Endothelial cell of umbilical vein (primary cell): ENCODE results near the gene TGFA. TPM values are rescaled to one million over a fixed set of nuclear protein-coding genes. Genes with fewer than 3 reads are reported as not detected.

Experiments
- BruUV-seq: library from RNA; stranded (reverse); fragments of 400-500 nt; replicated peaks from 2 replicates; lab custom pipeline; 2021; lab: Mats Ljungman, UMichigan
- CTCF ChIA-PET: fragments of 300-600, 350-600 bp; sonication (Branson Sonifier 250); formaldehyde crosslinking; loops from one replicate; lab custom pipeline; 2021; ENCODE audit warnings: antibody characterized with exemption, inconsistent platforms; lab: Charles Lee
- POLR2A ChIA-PET: fragments of 300-600, 350-600 bp; sonication (Branson Sonifier 250); formaldehyde crosslinking; loops from one replicate; lab custom pipeline; 2021; ENCODE audit warnings: antibody characterized with exemption, inconsistent platforms; lab: Charles Lee
- DNase-seq: peaks from one replicate; pipeline ENCODE4 v3.0.0-alpha.2; 2011; ENCODE audit warnings: low read depth, low spot score
- FAIRE-seq: peaks from 2 replicates; lab custom pipeline; 2011; peaks lifted over from hg19 to GRCh38; lab: Jason Lieb, UNC
- H2AFZ ChIP-seq: 2 replicates; pipeline ENCODE4 v1.6.0; 2012; ENCODE audit warnings: low read depth, low read length, control low read depth, inconsistent platforms
- H3K27ac ChIP-seq: 2 replicates; pipeline ENCODE4 v1.5.1; 2011; ENCODE audit warnings: low read depth, mild to moderate bottlenecking, control low read depth, low read length, moderate library complexity; ENCODE audit not compliant: insufficient read depth
- H3K27me3 ChIP-seq, 2 experiments: 2 replicates each; pipeline versions ENCODE4 v1.6.0 to v1.6.1; 2011; ENCODE audit warnings: low read length in 2 of 2, mixed read lengths in 1 of 2; ENCODE audit not compliant: control insufficient read depth in 2 of 2, insufficient read depth in 2 of 2
- H3K36me3 ChIP-seq, 2 experiments: 2 replicates in 1 of 2; 3 replicates in 1 of 2; pipeline ENCODE4 v1.5.1; 2011; ENCODE audit warnings: low read length in 2 of 2, mild to moderate bottlenecking in 1 of 2, moderate library complexity in 1 of 2; ENCODE audit not compliant: control insufficient read depth in 2 of 2, insufficient read depth in 2 of 2; ENCODE audit errors: extremely low read depth in 1 of 2
- H3K4me1 ChIP-seq: 3 replicates; pipeline ENCODE4 v1.5.1; 2011; ENCODE audit warnings: mild to moderate bottlenecking, low read length; ENCODE audit not compliant: control insufficient read depth, insufficient read depth; ENCODE audit errors: extremely low read depth
- H3K4me2 ChIP-seq: 2 replicates; pipeline ENCODE4 v1.6.1; 2011; ENCODE audit warnings: low read length, control low read depth, mixed read lengths; ENCODE audit not compliant: insufficient read depth
- H3K4me3 ChIP-seq, 3 experiments: fragments of 200-600 bp in 1 of 3; sonication (generic), shearing (Covaris generic) in 1 of 3; replicated peaks in 1 of 3; 2 replicates each; pipeline ENCODE4 v1.5.1; 2011 to 2016; ENCODE audit warnings: control low read depth in 3 of 3, low read length in 3 of 3, mild to moderate bottlenecking in 2 of 3, inconsistent platforms in 1 of 3, low read depth in 1 of 3, moderate library complexity in 1 of 3; ENCODE audit not compliant: insufficient read depth in 1 of 3
- H3K79me2 ChIP-seq: 2 replicates; pipeline ENCODE4 v1.6.0; 2012; ENCODE audit warnings: low read length, inconsistent platforms; ENCODE audit not compliant: control insufficient read depth, insufficient read depth
- H3K9ac ChIP-seq: replicated peaks from 2 replicates; pipeline ENCODE3; 2011; ENCODE audit warnings: low read length, control low read depth; ENCODE audit not compliant: insufficient read depth; ENCODE audit errors: extremely low read depth
- H3K9me1 ChIP-seq: replicated peaks from 3 replicates; pipeline ENCODE4 v1.6.0; 2011; ENCODE audit warnings: mild to moderate bottlenecking, low read length; ENCODE audit not compliant: control insufficient read depth, insufficient read depth; ENCODE audit errors: extremely low read depth
- H3K9me3 ChIP-seq: replicated peaks from 2 replicates; pipeline ENCODE4 v1.5.1; 2012; ENCODE audit warnings: low read length, inconsistent platforms; ENCODE audit not compliant: control insufficient read depth, insufficient read depth
- H4K20me1 ChIP-seq: replicated peaks from 2 replicates; pipeline ENCODE3; 2011; ENCODE audit warnings: mild to moderate bottlenecking, low read length; ENCODE audit not compliant: control insufficient read depth, insufficient read depth; ENCODE audit errors: extremely low read depth
- CTCF ChIP-seq, 2 donors: IDR thresholded peaks; 1 replicate in 1 of 2; 2 replicates in 1 of 2; pipeline ENCODE4 v1.5.1; 2011; ENCODE audit warnings: low read length in 2 of 2, mild to moderate bottlenecking in 2 of 2, moderate library complexity in 2 of 2, control low read depth in 1 of 2, inconsistent platforms in 1 of 2, low read depth in 1 of 2; ENCODE audit not compliant: insufficient read depth in 1 of 2; ENCODE audit errors: extremely low read depth in 1 of 2
- EZH2 ChIP-seq: IDR thresholded peaks from 2 replicates; pipeline ENCODE4 v1.6.1; 2012; ENCODE audit warnings: borderline replicate concordance, low read depth, mild to moderate bottlenecking, moderate library complexity, low read length, inconsistent platforms; ENCODE audit not compliant: severe bottlenecking
- FOS ChIP-seq: IDR thresholded peaks from 2 replicates; pipeline ENCODE4 v1.6.1; 2011; ENCODE audit warnings: mild to moderate bottlenecking, low read length, moderate library complexity, borderline replicate concordance; ENCODE audit not compliant: insufficient read depth
- GATA2 ChIP-seq: IDR thresholded peaks from 2 replicates; pipeline ENCODE4 v1.7.0; 2011; ENCODE audit warnings: low read depth, mild to moderate bottlenecking, moderate library complexity, mixed read lengths, low read length; ENCODE audit not compliant: insufficient read length, insufficient read depth
- JUN ChIP-seq: IDR thresholded peaks from 2 replicates; pipeline ENCODE4 v1.6.1; 2011; ENCODE audit warnings: borderline replicate concordance, low read depth; ENCODE audit not compliant: insufficient read length, insufficient read depth
- MAX ChIP-seq: IDR thresholded peaks from 2 replicates; pipeline ENCODE4 v1.6.1; 2011; ENCODE audit not compliant: insufficient read depth, insufficient read length
- MYC ChIP-seq: IDR thresholded peaks from one replicate; pipeline ENCODE4 v1.6.1; 2011; ENCODE audit warnings: mild to moderate bottlenecking, low read depth, low read length
- POLR2A ChIP-seq: IDR thresholded peaks from 2 replicates; pipeline ENCODE4 v1.6.1; 2012; ENCODE audit warnings: low read depth, mild to moderate bottlenecking, control low read depth, low read length
- POLR2AphosphoS5 ChIP-seq: IDR thresholded peaks from 2 replicates; pipeline ENCODE4 v1.6.1; 2012; ENCODE audit warnings: low read depth, mild to moderate bottlenecking, control low read depth, low read length, moderate library complexity; ENCODE audit not compliant: insufficient read depth
- dilution Hi-C: fragments of 300-500 bp; cut with MboI; formaldehyde crosslinking; loops from one replicate; pipeline ENCODE4 v1.15.0; 2019; ENCODE audit warnings: low sequenced_read_pairs; ENCODE audit not compliant: extremely low pct_ligation_motif_present
- intact Hi-C: fragments of 100-400 bp; cut with micrococcal nuclease; formaldehyde crosslinking; loops from one replicate; pipeline ENCODE4 v1.10.0; 2022
- polyA plus RNA-seq, 4 experiments: library from polyadenylated mRNA; depleted of rRNA in 3 of 4; stranded (reverse) in 3 of 4; unstranded in 1 of 4; fragments of >200 nt; gene quantifications; 2 replicates each; pipeline versions ENCODE4 v1.2.1 to v1.2.3, GENCODE V29; 2011 to 2012; ENCODE audit warnings: missing spikeins in 1 of 4
- total RNA-seq: library from RNA; stranded (reverse); gene quantifications from 2 replicates; pipeline ENCODE4 v1.2.3, GENCODE V29; 2021

TGFA gene
- total and polyA plus RNA-seq, 2 donors (not counting 3 experiments of a cell fraction or from before 2014, with no cell fraction given): 0.22 to 0.32 TPM

DNA sequence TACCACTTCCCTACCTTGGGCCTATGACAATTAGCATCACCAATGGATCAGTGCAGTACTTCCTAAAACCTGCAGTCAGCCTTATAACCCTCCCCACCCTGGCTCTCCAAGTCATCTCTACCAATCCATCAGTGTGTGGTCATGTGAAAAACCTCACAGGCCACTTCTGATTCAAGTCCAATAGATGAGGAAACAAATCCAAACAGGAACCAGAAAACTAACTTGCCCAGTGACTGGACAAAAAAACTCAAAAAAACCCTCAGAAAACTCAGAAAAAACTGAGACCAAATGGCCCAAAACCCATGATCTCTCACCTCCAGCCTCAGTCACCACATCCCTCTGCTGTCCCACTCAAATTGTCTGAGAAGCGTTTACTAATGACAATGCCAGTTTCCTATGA is 43.3 kb downstream of the TGFA start:
- Histone ChIP-seq H3K27me3 (no peaks in the 10 kb centered on the region), H3K9me3 (no peaks in the 10 kb centered on the region), H3K36me3 (no peaks in the 10 kb centered on the region), H4K20me1 (no peaks in the 10 kb centered on the region), H3K4me2 (no peak overlapping the region), H3K9me1 (no peaks in the 10 kb centered on the region), H3K4me3 (no peak overlapping the region), H3K27ac (no peak overlapping the region), H2AFZ (no peak overlapping the region), H3K79me2 (no peaks in the 10 kb centered on the region), H3K4me1 (no peaks in the 10 kb centered on the region), H3K9ac (no peak overlapping the region)
- BruUV-seq: no TSS peak
- dilution Hi-C loops (no loop called here), intact Hi-C loops (no loop called here)
- no peak for FAIRE-seq
- ChIA-PET CTCF (no interaction called here), POLR2A (no interaction called here)
- DNase-seq: no peak
- TF ChIP-seq FOS (no peak), EZH2 (no peak), POLR2A (no peak), MYC (no peak), POLR2AphosphoS5 (no peak), GATA2 (no peak), MAX (no peak), CTCF (IDR thresholded peaks at IDR 0.05; ENCODE audit: extremely low read depth in 1 of 2, insufficient read depth in 1 of 2, low read depth in 1 of 2, low read length in 2 of 2) (no peak), JUN (no peak)
